Mucosa of descending colon (tissue), 3 donors: ENCODE data around the gene TSHZ2. TPM values are rescaled to one million over a fixed set of nuclear protein-coding genes. Genes with fewer than 3 reads are reported as not detected.

Experiments
- ATAC-seq: fragments of 200-7000 bp; cut with Tn5 transposase; one replicate; pipeline ENCODE4 v1.9.1; 2020; ENCODE audit warnings: mild to moderate bottlenecking, moderate library complexity
- DNase-seq, 3 donors: peaks; one replicate each; pipeline ENCODE4 v3.0.0-alpha.2; 2020
- H3K36me3 ChIP-seq: fragments of 200-600 bp; one replicate; pipeline ENCODE4 v1.8.0; 2021; ENCODE audit warnings: low read depth, mild to moderate bottlenecking
- H3K4me1 ChIP-seq: fragments of 200-600 bp; one replicate; pipeline ENCODE4 v1.8.0; 2021; ENCODE audit warnings: low read depth, mild to moderate bottlenecking
- H3K4me3 ChIP-seq: fragments of 200-600 bp; one replicate; pipeline ENCODE4 v1.8.0; 2021; ENCODE audit warnings: mild to moderate bottlenecking
- H3K9me3 ChIP-seq: fragments of 200-600 bp; one replicate; pipeline ENCODE4 v1.8.0; 2021; ENCODE audit warnings: mild to moderate bottlenecking
- intact Hi-C, 2 donors: fragments of 100-400 bp; cut with DNase I in 1 of 2; cut with micrococcal nuclease in 1 of 2; formaldehyde crosslinking; loops; one replicate each; pipeline versions ENCODE4 v1.11.0 to v1.11.1; 2022; cut with DNase I, micrococcal nuclease
- total RNA-seq, 3 donors: library from RNA; stranded (reverse); fragmentation: NEBNext Ultra II Directional in 2 of 3; extraction: Animal tissue kit (Norgen Biotek cat#: 25700) in 2 of 3; gene quantifications; one replicate each; pipeline versions ENCODE4 v1.2.1 to v1.2.4, GENCODE V29; 2021 to 2023
- TF ChIP-seq, protein P1 (sequence below): fragments of 200-600 bp; IDR thresholded peaks from one replicate; pipeline ENCODE4 v1.8.0; 2022; ENCODE audit warnings: antibody characterized with exemption, mild to moderate bottlenecking
- donor health status: DM: no; HTN: no; CAD: no; lungs with moderate emphysema.
- donor health status: DM: no; HTN: no; CAD: no.
- donor health status: DM: no; HTN: yes; CAD: no.

TSHZ2 gene
- total RNA-seq, 3 donors from 2014 or later: 1.9 to 17.8 (median 3.6) TPM

- no peak for DNase-seq
- no peak for ATAC-seq
- Histone ChIP-seq H3K36me3 (no peaks in the 10 kb centered on the region), H3K4me1 (no peaks in the 10 kb centered on the region), H3K4me3 (no peak overlapping the region), H3K9me3 (no peaks in the 10 kb centered on the region)
- TF ChIP-seq, protein P1, sequence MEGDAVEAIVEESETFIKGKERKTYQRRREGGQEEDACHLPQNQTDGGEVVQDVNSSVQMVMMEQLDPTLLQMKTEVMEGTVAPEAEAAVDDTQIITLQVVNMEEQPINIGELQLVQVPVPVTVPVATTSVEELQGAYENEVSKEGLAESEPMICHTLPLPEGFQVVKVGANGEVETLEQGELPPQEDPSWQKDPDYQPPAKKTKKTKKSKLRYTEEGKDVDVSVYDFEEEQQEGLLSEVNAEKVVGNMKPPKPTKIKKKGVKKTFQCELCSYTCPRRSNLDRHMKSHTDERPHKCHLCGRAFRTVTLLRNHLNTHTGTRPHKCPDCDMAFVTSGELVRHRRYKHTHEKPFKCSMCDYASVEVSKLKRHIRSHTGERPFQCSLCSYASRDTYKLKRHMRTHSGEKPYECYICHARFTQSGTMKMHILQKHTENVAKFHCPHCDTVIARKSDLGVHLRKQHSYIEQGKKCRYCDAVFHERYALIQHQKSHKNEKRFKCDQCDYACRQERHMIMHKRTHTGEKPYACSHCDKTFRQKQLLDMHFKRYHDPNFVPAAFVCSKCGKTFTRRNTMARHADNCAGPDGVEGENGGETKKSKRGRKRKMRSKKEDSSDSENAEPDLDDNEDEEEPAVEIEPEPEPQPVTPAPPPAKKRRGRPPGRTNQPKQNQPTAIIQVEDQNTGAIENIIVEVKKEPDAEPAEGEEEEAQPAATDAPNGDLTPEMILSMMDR: no peak
- intact Hi-C loops: no loop called here
These were observed 329.7 kb downstream of the TSHZ2 start for GRCh38 chr20:53301869-53302268.

DNA sequence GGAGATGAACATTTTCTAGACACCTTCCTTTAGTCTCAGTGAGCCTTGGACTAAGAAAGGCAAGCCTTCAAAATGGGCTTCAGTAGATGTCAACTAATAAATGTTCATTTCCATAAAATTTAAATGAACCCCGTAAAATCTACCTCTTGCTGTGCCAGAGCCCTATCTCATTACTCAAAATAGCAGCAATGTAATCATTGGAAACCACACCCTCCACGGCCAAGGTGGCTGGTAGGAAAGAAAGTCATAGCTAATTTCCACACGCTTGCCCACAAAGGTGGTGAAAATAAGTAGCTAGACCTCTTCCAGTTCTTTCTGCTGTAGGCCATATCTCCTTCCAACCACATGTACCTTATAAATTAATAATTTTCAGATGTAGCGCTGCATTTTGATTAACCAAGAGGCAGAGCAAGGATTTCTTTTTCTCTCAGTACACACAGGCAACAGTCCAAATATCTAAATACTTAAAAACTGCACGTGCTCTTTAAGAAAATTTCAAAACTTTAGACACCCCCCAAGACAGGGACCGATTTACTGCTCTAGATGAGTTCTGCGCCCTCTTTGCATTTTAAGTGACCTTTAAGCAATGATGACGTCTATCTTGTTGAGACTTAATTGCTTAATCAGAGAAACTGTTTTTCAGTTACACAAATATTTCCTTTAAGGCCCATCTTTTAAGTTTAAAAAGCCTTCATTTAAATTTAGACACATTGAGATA lies 330.7 kb downstream of the TSHZ2 start:
- DNase-seq: no peak
- no peak for ATAC-seq
- intact Hi-C loops: no loop called here

DNA sequence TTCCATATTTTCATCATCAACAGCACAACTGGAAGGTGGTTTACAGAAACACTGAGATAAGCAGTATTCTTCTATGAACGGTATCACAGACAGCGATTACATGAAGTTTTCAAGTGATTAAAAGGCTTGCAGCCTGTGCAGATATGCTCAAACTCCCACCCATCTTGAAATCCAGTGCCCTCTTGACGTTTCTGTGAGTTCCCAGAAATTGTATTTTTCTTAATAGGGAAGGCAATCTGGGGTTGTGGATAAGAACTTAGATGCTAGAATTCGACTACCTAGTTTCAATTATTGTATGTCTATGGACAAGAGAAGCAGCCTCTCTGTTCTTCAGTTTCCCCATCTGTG lies 331.2 kb downstream of the TSHZ2 start:
- no peak for ATAC-seq
- DNase-seq: no peak
- no peaks in the 10 kb centered on the region for H3K4me1 ChIP-seq
- intact Hi-C loops: no loop called here
- TF ChIP-seq, protein P1: no peak
- no peaks in the 10 kb centered on the region for H3K9me3 ChIP-seq
- H3K4me3 ChIP-seq: no peak overlapping the region
- no peaks in the 10 kb centered on the region for H3K36me3 ChIP-seq

More for the DNA sequence above, 330.7 kb downstream of the TSHZ2 start:
- TF ChIP-seq, protein P1: no peak
- H3K9me3 ChIP-seq: no peaks in the 10 kb centered on the region
- no peaks in the 10 kb centered on the region for H3K36me3 ChIP-seq
- no peaks in the 10 kb centered on the region for H3K4me1 ChIP-seq
- H3K4me3 ChIP-seq: no peak overlapping the region

DNA sequence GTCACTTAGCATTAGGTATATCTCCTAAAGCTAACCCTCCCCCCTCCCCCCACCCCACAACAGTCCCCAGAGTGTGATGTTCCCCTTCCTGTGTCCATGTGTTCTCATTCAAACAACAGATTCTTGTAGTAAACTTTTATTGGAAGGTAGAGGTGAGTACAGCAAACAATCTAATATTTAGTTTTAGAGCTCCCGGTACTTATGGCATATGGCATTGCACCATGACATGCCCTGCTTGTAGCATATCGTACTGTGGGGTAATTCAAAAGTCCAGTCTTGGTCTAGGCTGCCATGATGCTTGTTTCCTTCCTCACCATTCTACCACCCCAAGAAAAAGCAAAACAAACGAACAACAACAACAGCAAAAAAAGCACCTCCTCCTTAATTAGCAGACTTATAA lies 332.0 kb downstream of the TSHZ2 start:
- TF ChIP-seq, protein P1: no peak
- Histone ChIP-seq H3K4me3 (no peak overlapping the region), H3K36me3 (no peaks in the 10 kb centered on the region), H3K9me3 (no peaks in the 10 kb centered on the region), H3K4me1 (no peaks in the 10 kb centered on the region)
- peak; percentile 43 for ATAC-seq
- no peak for DNase-seq
- intact Hi-C loops: no loop called here

DNA sequence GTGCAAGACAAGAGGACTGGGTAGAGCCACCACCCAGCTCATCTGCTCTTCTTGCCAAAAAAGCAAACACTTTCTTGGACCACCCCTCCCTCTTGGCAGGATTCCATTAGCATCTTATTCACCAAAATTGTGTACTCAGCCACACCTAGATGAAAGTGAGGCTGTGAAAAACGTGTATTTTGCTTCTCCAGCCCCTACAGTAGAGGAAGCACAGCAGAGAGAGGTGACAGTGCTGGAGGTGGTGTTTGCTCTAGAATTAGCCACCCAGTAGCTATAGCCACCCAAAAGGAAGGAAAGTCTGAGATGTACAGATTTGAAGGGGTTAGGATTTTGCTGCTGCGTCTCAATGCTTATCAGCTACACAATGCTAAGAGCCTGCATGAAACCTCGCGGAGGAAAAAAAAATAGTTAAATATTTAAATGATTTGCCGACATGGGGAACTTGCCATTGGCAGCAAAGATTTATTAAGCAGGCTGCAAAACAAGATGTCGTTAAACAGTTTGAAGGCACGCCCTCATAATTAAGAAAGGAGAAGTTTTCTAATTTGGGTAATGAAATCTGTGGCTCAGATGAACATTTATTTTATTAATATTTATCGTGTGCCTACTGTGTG lies 334.1 kb downstream of the TSHZ2 start:
- H3K4me1 ChIP-seq: no peaks in the 10 kb centered on the region
- no peaks in the 10 kb centered on the region for H3K9me3 ChIP-seq
- ATAC-seq: no peak
- no peak overlapping the region for H3K4me3 ChIP-seq
- intact Hi-C loops: no loop called here
- DNase-seq: no peak
- TF ChIP-seq, protein P1: no peak
- no peaks in the 10 kb centered on the region for H3K36me3 ChIP-seq
